Stimulated activated effector memory CD8-positive, alpha-beta T cell treated with anti-CD3 and anti-CD28 coated beads, Interleukin-12 subunit alpha, Interleukin-12 subunit beta, amount 100 ng/mL, for 72 hours (primary cell): ENCODE measurements around the gene NR5A1.

Experiments
- ATAC-seq: fragments of 150-1000 bp; cut with Tn5 transposase; 2 replicates; pipeline ENCODE4 v1.10.0; 2021
- DNase-seq, 2 donors: peaks; one replicate each; pipeline ENCODE4 v3.0.0; 2021 to 2022; ENCODE audit warnings: low spot score in 2 of 2
- H3K27ac Mint-ChIP-seq: one replicate; pipeline ENCODE4 v1.8.0; 2022; ENCODE audit warnings: mild to moderate bottlenecking, mixed read lengths
- H3K36me3 Mint-ChIP-seq: one replicate; pipeline ENCODE4 v1.8.0; 2022; ENCODE audit warnings: mild to moderate bottlenecking, mixed read lengths
- H3K4me1 Mint-ChIP-seq: one replicate; pipeline ENCODE4 v1.8.0; 2022; ENCODE audit warnings: mixed read lengths
- H3K4me3 Mint-ChIP-seq: one replicate; pipeline ENCODE4 v1.8.0; 2022; ENCODE audit warnings: mild to moderate bottlenecking, mixed read lengths
- H3K9me3 Mint-ChIP-seq: one replicate; pipeline ENCODE4 v1.8.0; 2022; ENCODE audit warnings: mixed read lengths

Gene NR5A1

GRCh38 chr9:124505901-124506346, 1.3 kb downstream of the NR5A1 start:
- no peak overlapping the region for H3K4me3 Mint-ChIP-seq
- ATAC-seq = no peak
- peaks cover 8% of the 10 kb centered on the region for H3K4me1 Mint-ChIP-seq

GRCh38 chr9:124505006-124505900, 1.9 kb downstream of the NR5A1 start:
- DNase-seq = no peak
- Mint-ChIP-seq H3K36me3 (no peaks in the 10 kb centered on the region), H3K9me3 (no peaks in the 10 kb centered on the region), H3K4me3 (peak overlapping the region; percentile 35), H3K27ac (no peak overlapping the region), H3K4me1 (peaks cover 8% of the 10 kb centered on the region)
- ATAC-seq = no peak

More at GRCh38 chr9:124505901-124506346, 1.3 kb downstream of the NR5A1 start:
- Mint-ChIP-seq H3K36me3 (no peaks in the 10 kb centered on the region), H3K9me3 (no peaks in the 10 kb centered on the region), H3K27ac (no peak overlapping the region)
- no peak for DNase-seq

- H3K9me3 Mint-ChIP-seq = no peaks in the 10 kb centered on the region
- H3K4me1 Mint-ChIP-seq = peaks cover 8% of the 10 kb centered on the region
- H3K4me3 Mint-ChIP-seq = no peak overlapping the region
- H3K36me3 Mint-ChIP-seq = no peaks in the 10 kb centered on the region
- no peak for DNase-seq
- no peak overlapping the region for H3K27ac Mint-ChIP-seq
- no peak for ATAC-seq
Measured at GRCh38 chr9:124504530-124505005, 2.6 kb downstream of the NR5A1 start.

- no peak overlapping the region for H3K27ac Mint-ChIP-seq
- ATAC-seq = no peak
- peaks cover 8% of the 10 kb centered on the region for H3K4me1 Mint-ChIP-seq
- H3K9me3 Mint-ChIP-seq = no peaks in the 10 kb centered on the region
- DNase-seq = no peak
- peak overlapping the region; percentile 59 for H3K4me3 Mint-ChIP-seq
- no peaks in the 10 kb centered on the region for H3K36me3 Mint-ChIP-seq
Measured at GRCh38 chr9:124503713-124504529, 3.3 kb downstream of the NR5A1 start.

- no peak for DNase-seq
- Mint-ChIP-seq H3K9me3 (no peaks in the 10 kb centered on the region), H3K4me1 (peaks cover 8% of the 10 kb centered on the region), H3K4me3 (peak overlapping the region; percentile 59), H3K36me3 (no peaks in the 10 kb centered on the region), H3K27ac (no peak overlapping the region)
- no peak for ATAC-seq
Measured at GRCh38 chr9:124502711-124503702, 4.2 kb downstream of the NR5A1 start.

GRCh38 chr9:124501771-124502320, 5.4 kb downstream of the NR5A1 start:
- ATAC-seq (no peak), DNase-seq (no peak)
- Mint-ChIP-seq H3K9me3 (no peaks in the 10 kb centered on the region), H3K4me1 (peaks cover 8% of the 10 kb centered on the region), H3K4me3 (no peak overlapping the region), H3K36me3 (no peaks in the 10 kb centered on the region), H3K27ac (no peak overlapping the region)

- peaks cover 11% of the 10 kb centered on the region for H3K4me1 Mint-ChIP-seq
- no peak overlapping the region for H3K4me3 Mint-ChIP-seq
- H3K36me3 Mint-ChIP-seq = no peaks in the 10 kb centered on the region
- H3K9me3 Mint-ChIP-seq = no peaks in the 10 kb centered on the region
- DNase-seq (no peak), ATAC-seq (no peak)
- no peak overlapping the region for H3K27ac Mint-ChIP-seq
Measured at GRCh38 chr9:124500796-124501611, 6.2 kb downstream of the NR5A1 start.

- Mint-ChIP-seq H3K36me3 (no peaks in the 10 kb centered on the region), H3K27ac (no peak overlapping the region), H3K4me3 (no peak overlapping the region), H3K4me1 (peaks cover 16% of the 10 kb centered on the region), H3K9me3 (no peaks in the 10 kb centered on the region)
- no peak for DNase-seq
- ATAC-seq = no peak
Measured at GRCh38 chr9:124500028-124500795, 7.0 kb downstream of the NR5A1 start.

- H3K27ac Mint-ChIP-seq = no peak overlapping the region
Measured at GRCh38 chr9:124499216-124499615, 8.0 kb downstream of the NR5A1 start.

GRCh38 chr9:124498499-124499146, 8.6 kb downstream of the NR5A1 start:
- Mint-ChIP-seq H3K27ac (no peak overlapping the region), H3K36me3 (no peaks in the 10 kb centered on the region), H3K4me3 (no peak overlapping the region), H3K4me1 (peaks cover 9% of the 10 kb centered on the region), H3K9me3 (no peaks in the 10 kb centered on the region)
- DNase-seq = no peak
- no peak for ATAC-seq

More at GRCh38 chr9:124499216-124499615, 8.0 kb downstream of the NR5A1 start:
- DNase-seq (no peak), ATAC-seq (no peak)
- no peaks in the 10 kb centered on the region for H3K36me3 Mint-ChIP-seq
- H3K4me3 Mint-ChIP-seq = no peak overlapping the region
- peaks cover 15% of the 10 kb centered on the region for H3K4me1 Mint-ChIP-seq
- H3K9me3 Mint-ChIP-seq = no peaks in the 10 kb centered on the region

GRCh38 chr9:124498040-124498439, 9.2 kb downstream of the NR5A1 start:
- H3K4me1 Mint-ChIP-seq = peaks cover 7% of the 10 kb centered on the region
- ATAC-seq = no peak
- no peaks in the 10 kb centered on the region for H3K36me3 Mint-ChIP-seq

GRCh38 chr9:124497441-124497840, 9.8 kb downstream of the NR5A1 start:
- H3K36me3 Mint-ChIP-seq = no peaks in the 10 kb centered on the region
- H3K4me3 Mint-ChIP-seq = no peak overlapping the region
- DNase-seq (no peak), ATAC-seq (no peak)
- no peak overlapping the region for H3K27ac Mint-ChIP-seq
- H3K9me3 Mint-ChIP-seq = no peaks in the 10 kb centered on the region
- peaks cover 7% of the 10 kb centered on the region for H3K4me1 Mint-ChIP-seq

More at GRCh38 chr9:124498040-124498439, 9.2 kb downstream of the NR5A1 start:
- Mint-ChIP-seq H3K9me3 (no peaks in the 10 kb centered on the region), H3K27ac (no peak overlapping the region), H3K4me3 (no peak overlapping the region)
- no peak for DNase-seq

- Mint-ChIP-seq H3K27ac (no peak overlapping the region), H3K36me3 (no peaks in the 10 kb centered on the region), H3K4me1 (peaks cover 7% of the 10 kb centered on the region), H3K4me3 (no peak overlapping the region), H3K9me3 (no peaks in the 10 kb centered on the region)
- ATAC-seq = no peak
- DNase-seq = no peak
Measured at GRCh38 chr9:124496463-124496862, 10.7 kb downstream of the NR5A1 start.
